PC-3 (cell line): Measurements from ENCODE around the gene SAMD4A. TPM values are rescaled to one million over a fixed set of nuclear protein-coding genes. Genes with fewer than 3 reads are reported as not detected.

ENCODE experiments used
- ATAC-seq: fragments of 200-7000 bp; cut with Tn5 transposase; 2 replicates; pipeline ENCODE4 v1.9.1; 2020; ENCODE audit warnings: mild to moderate bottlenecking, moderate library complexity
- BruUV-seq: library from RNA; stranded (reverse); fragments of 400-500 nt; replicated peaks from 2 replicates; lab custom pipeline; 2021; lab: Mats Ljungman, UMichigan
- CTCF ChIA-PET: fragments of 300-600 bp; sonication (Branson Sonifier 250); formaldehyde crosslinking; loops from one replicate; lab custom pipeline; 2022; ENCODE audit warnings: antibody characterized with exemption; lab: Charles Lee
- POLR2A ChIA-PET: fragments of 300-600 bp; sonication (Branson Sonifier 250); formaldehyde crosslinking; loops from one replicate; lab custom pipeline; 2022; ENCODE audit warnings: antibody characterized with exemption; ENCODE audit not compliant: unreplicated experiment; lab: Charles Lee
- DNase-seq: peaks from one replicate; pipeline ENCODE4 v3.0.0-alpha.2; 2015
- H2AFZ ChIP-seq: fragments of 300-600 bp; sonication (generic); 2 replicates; pipeline ENCODE4 v1.6.0; 2016; ENCODE audit warnings: antibody characterized with exemption, low read length
- H3F3A ChIP-seq: fragments of 300-600 bp; sonication (generic); one replicate; pipeline ENCODE4 v1.6.0; 2017; ENCODE audit warnings: antibody characterized with exemption, low read length, control low read depth, mild to moderate bottlenecking; ENCODE audit not compliant: unreplicated experiment
- H3K27ac ChIP-seq: fragments of 300-600 bp; sonication (generic); 2 replicates; pipeline ENCODE4 v1.5.1; 2016; ENCODE audit warnings: mild to moderate bottlenecking, low read length
- H3K27me3 ChIP-seq: fragments of 300-600 bp; sonication (generic); 2 replicates; pipeline ENCODE4 v1.6.1; 2016; ENCODE audit warnings: low read length, mixed read lengths
- H3K36me3 ChIP-seq: fragments of 300-600 bp; sonication (generic); 2 replicates; pipeline ENCODE4 v1.6.1; 2016; ENCODE audit warnings: low read depth, mixed run types, low read length, mixed read lengths
- H3K4me1 ChIP-seq: fragments of 300-600 bp; sonication (generic); 2 replicates; pipeline ENCODE4 v1.5.1; 2016; ENCODE audit warnings: low read length; ENCODE audit not compliant: insufficient read depth
- H3K4me2 ChIP-seq: fragments of 300-600 bp; sonication (generic); 2 replicates; pipeline ENCODE4 v1.6.0; 2016; ENCODE audit warnings: low read length
- H3K4me3 ChIP-seq: fragments of 300-600 bp; sonication (generic); 2 replicates; pipeline ENCODE4 v1.5.1; 2016; ENCODE audit warnings: mild to moderate bottlenecking, low read length, mixed read lengths
- H3K79me2 ChIP-seq: fragments of 300-600 bp; sonication (generic); 2 replicates; pipeline ENCODE4 v1.6.1; 2017; ENCODE audit warnings: low read length, mixed read lengths
- H3K9ac ChIP-seq: fragments of 300-600 bp; sonication (generic); 2 replicates; pipeline ENCODE4 v1.6.0; 2016; ENCODE audit warnings: mild to moderate bottlenecking, low read length
- H3K9me2 ChIP-seq: fragments of 300-600 bp; sonication (generic); replicated peaks from 2 replicates; pipeline ENCODE4 v1.6.1; 2016; ENCODE audit warnings: mixed run types, low read length, mixed read lengths
- H3K9me3 ChIP-seq: fragments of 300-600 bp; sonication (generic); 2 replicates; pipeline ENCODE4 v1.6.1; 2016; ENCODE audit warnings: low read length, mixed read lengths
- H4K20me1 ChIP-seq: fragments of 300-600 bp; sonication (generic); 2 replicates; pipeline ENCODE4 v1.6.1; 2016; ENCODE audit warnings: low read length, mixed read lengths
- CTCF ChIP-seq: fragments of 300-600 bp; sonication (generic); conservative IDR thresholded peaks from 2 replicates; pipeline ENCODE4 v1.5.1; 2017; ENCODE audit warnings: antibody characterized with exemption, low read depth, mild to moderate bottlenecking, low read length
- EZH2 ChIP-seq: fragments of 300-600 bp; sonication (generic); IDR thresholded peaks from one replicate; pipeline ENCODE4 v1.6.1; 2017; ENCODE audit warnings: antibody characterized with exemption, mild to moderate bottlenecking, low read length; ENCODE audit not compliant: unreplicated experiment
- EZH2phosphoT487 ChIP-seq: fragments of 300-600 bp; sonication (generic); IDR thresholded peaks from 2 replicates; pipeline ENCODE4 v1.6.1; 2018; ENCODE audit warnings: mild to moderate bottlenecking, antibody characterized with exemption, low read length, borderline replicate concordance
- intact Hi-C: fragments of 100-400 bp; cut with micrococcal nuclease; formaldehyde crosslinking; loops from 2 replicates; pipeline ENCODE4 v1.9.0; 2023
- total RNA-seq: library from RNA; depleted of rRNA; stranded (reverse); fragments of >200 nt; gene quantifications from 2 replicates; pipeline ENCODE4 v1.2.3, GENCODE V29; 2014

SAMD4A gene
- total RNA-seq, 1 experiment from 2014 or later = 42.9 TPM

DNA sequence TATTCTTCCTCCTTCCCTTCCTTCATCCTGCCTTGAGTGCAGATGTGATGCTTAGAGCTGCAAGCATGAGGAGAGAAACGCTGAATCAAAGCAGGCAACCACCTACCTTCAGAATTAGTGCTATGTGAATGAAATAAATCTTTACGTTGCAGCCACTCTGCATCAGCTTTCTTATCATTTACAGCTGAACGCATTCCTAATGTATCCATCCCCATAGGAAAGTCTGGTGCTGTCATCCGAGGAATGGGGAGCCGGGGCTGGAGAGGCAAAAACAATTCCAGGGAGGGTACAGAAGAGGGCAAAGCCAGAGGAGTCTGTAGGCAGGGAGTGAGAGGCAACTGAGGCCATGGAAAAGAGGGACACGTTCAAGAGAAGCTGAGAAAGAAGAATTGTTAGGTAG, 245.7 kb downstream of the SAMD4A start:
- Histone ChIP-seq H3K27ac (no peak overlapping the region), H3F3A (no peaks in the 10 kb centered on the region), H3K9ac (no peak overlapping the region), H3K4me2 (no peak overlapping the region), H3K36me3 (no peaks in the 10 kb centered on the region), H3K9me2 (0 out of 2 replicates have a peak, but pooled peaks cover 3% of the 10 kb centered on the region), H3K4me1 (no peaks in the 10 kb centered on the region), H2AFZ (no peak overlapping the region), H3K79me2 (no peaks in the 10 kb centered on the region), H4K20me1 (no peaks in the 10 kb centered on the region), H3K4me3 (no peak overlapping the region), H3K9me3 (no peaks in the 10 kb centered on the region), H3K27me3 (no peaks in the 10 kb centered on the region)
- TF ChIP-seq CTCF (no peak), EZH2 (no peak), EZH2phosphoT487 (no peak)
- intact Hi-C loops = loop anchor here (10.0 kb wide), 1 partner anchor 162 kb away; no protein-coding TSS in a partner anchor
- DNase-seq = no peak
- no peak for ATAC-seq
- BruUV-seq = no TSS peak
- ChIA-PET CTCF (interaction anchor here (0.6 kb wide), 1 partner anchor 264 kb away, joined by 5 read pairs; no protein-coding TSS in a partner anchor), POLR2A (interaction anchor here (0.7 kb wide), 1 partner anchor 302 kb away, joined by 5 read pairs; no protein-coding TSS in a partner anchor)

DNA sequence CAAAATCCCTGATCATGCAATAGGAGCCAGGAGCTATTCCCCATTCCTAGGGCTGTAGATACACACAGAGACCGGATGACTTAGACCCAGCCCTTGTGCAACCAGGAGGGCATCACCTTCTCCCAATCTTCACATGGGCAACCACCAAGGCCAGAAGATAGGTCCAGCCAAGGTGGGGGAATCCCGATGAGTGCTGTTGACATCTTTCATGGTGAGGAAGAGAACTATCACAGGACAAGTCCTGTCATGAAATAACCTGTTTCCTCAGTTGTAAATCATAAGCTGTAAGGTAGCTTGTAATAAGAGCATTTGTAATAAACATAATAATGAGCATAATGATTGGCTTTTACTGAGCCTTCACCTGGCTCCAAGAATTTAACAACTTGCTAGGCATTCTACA, 246.2 kb downstream of the SAMD4A start:
- Histone ChIP-seq H3K36me3 (no peaks in the 10 kb centered on the region), H3F3A (no peaks in the 10 kb centered on the region), H2AFZ (no peak overlapping the region), H3K4me1 (peaks cover 2% of the 10 kb centered on the region; the same call in 1 of the 2 replicates), H3K9ac (no peak overlapping the region), H3K4me3 (no peak overlapping the region), H3K4me2 (no peak overlapping the region), H3K9me3 (no peaks in the 10 kb centered on the region), H4K20me1 (no peaks in the 10 kb centered on the region), H3K9me2 (0 out of 2 replicates have a peak, but pooled peaks cover 3% of the 10 kb centered on the region), H3K79me2 (no peaks in the 10 kb centered on the region), H3K27me3 (no peaks in the 10 kb centered on the region), H3K27ac (no peak overlapping the region)
- POLR2A ChIA-PET = interaction anchor here (0.6 kb wide), 1 partner anchor 14 kb away, joined by 5 read pairs; no protein-coding TSS in a partner anchor
- intact Hi-C loops = loop anchor here (10.0 kb wide), 1 partner anchor 162 kb away; no protein-coding TSS in a partner anchor
- DNase-seq (no peak), ATAC-seq (no peak)
- TF ChIP-seq CTCF (no peak), EZH2 (no peak), EZH2phosphoT487 (no peak)
- no TSS peak for BruUV-seq
- CTCF ChIA-PET = interaction anchor here (0.6 kb wide), 1 partner anchor 264 kb away, joined by 5 read pairs; no protein-coding TSS in a partner anchor

GRCh38 chr14:54814076-54814475, 247.1 kb downstream of the SAMD4A start:
- ChIA-PET POLR2A (no interaction called here), CTCF (interaction anchor here (0.6 kb wide), 4 partner anchors 31 to 471 kb away, joined by 3 to 9 read pairs (median 4); no protein-coding TSS in a partner anchor)
- no peaks in the 10 kb centered on the region for H3K9me3 ChIP-seq
- no peaks in the 10 kb centered on the region for H3K79me2 ChIP-seq
- 0 out of 2 replicates have a peak overlapping the region, but pooled peaks have one; percentile 25 for H2AFZ ChIP-seq
- no peak overlapping the region for H3K27ac ChIP-seq
- peak; percentile 53 for DNase-seq
- H3K9me2 ChIP-seq = 0 out of 2 replicates have a peak, but pooled peaks cover 3% of the 10 kb centered on the region
- no peak for ATAC-seq
- TF ChIP-seq EZH2 (no peak), CTCF (peak; percentile 93), EZH2phosphoT487 (no peak)
- H4K20me1 ChIP-seq = no peaks in the 10 kb centered on the region
- H3K4me3 ChIP-seq = no peak overlapping the region
- no peaks in the 10 kb centered on the region for H3K27me3 ChIP-seq
- no peaks in the 10 kb centered on the region for H3K36me3 ChIP-seq
- intact Hi-C loops = loop anchor here (10.0 kb wide), 1 partner anchor 161 kb away; no protein-coding TSS in a partner anchor
- H3K9ac ChIP-seq = no peak overlapping the region
- H3F3A ChIP-seq = no peaks in the 10 kb centered on the region
- no TSS peak for BruUV-seq
- H3K4me2 ChIP-seq = no peak overlapping the region
- H3K4me1 ChIP-seq = peaks cover 8% of the 10 kb centered on the region; the same call in 1 of the 2 replicates
